ENCODE measurements around the gene PDE4D. TPM values are rescaled to one million over a fixed set of nuclear protein-coding genes. Genes with fewer than 3 reads are reported as not detected.

The PDE4D gene
- total RNA-seq, 1 donor = 19.9 TPM

DNA sequence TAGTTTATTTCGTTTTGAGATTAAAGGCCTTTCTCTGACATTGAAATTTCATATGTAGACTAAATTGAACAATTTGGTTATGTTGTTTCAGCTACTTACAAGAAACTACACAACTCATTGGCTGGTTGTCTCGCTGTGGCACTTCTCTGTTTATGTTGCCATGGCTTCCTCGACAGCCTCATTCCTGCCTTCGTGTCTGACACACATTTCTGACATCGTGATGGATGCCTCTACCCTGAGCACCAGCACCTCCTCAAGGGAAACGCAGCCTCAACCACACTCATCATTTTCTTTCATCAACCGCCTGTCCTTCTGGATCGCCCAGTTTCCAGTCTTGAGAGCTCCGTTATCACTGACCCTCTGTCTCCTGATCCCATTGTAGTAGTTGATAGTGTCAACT lies 562.8 kb downstream of the PDE4D start:
- Histone ChIP-seq H3K27me3 (ENCODE audit: insufficient read depth, low read length) (no peaks in the 10 kb centered on the region), H3K36me3 (ENCODE audit: insufficient read depth, low read length) (no peaks in the 10 kb centered on the region), H3K4me2 (ENCODE audit: insufficient read depth, low read length) (no peak overlapping the region), H3K4me3 (ENCODE audit: insufficient read depth, low read length) (no peak overlapping the region), H4K20me1 (ENCODE audit: insufficient read depth, low read length) (no peaks in the 10 kb centered on the region), H3K27ac (ENCODE audit: low read depth, low read length) (no peak overlapping the region), H3K79me2 (ENCODE audit: insufficient read depth, low read length) (no peaks in the 10 kb centered on the region), H3K9me3 (ENCODE audit: low read depth, low read length) (no peaks in the 10 kb centered on the region), H3K4me1 (ENCODE audit: insufficient read depth, low read length) (no peaks in the 10 kb centered on the region), H2AFZ (ENCODE audit: low read length) (no peak overlapping the region)
- DNase-seq (ENCODE audit: insufficient read length, low spot score, missing footprints) = no peak
- TF ChIP-seq, protein P1, sequence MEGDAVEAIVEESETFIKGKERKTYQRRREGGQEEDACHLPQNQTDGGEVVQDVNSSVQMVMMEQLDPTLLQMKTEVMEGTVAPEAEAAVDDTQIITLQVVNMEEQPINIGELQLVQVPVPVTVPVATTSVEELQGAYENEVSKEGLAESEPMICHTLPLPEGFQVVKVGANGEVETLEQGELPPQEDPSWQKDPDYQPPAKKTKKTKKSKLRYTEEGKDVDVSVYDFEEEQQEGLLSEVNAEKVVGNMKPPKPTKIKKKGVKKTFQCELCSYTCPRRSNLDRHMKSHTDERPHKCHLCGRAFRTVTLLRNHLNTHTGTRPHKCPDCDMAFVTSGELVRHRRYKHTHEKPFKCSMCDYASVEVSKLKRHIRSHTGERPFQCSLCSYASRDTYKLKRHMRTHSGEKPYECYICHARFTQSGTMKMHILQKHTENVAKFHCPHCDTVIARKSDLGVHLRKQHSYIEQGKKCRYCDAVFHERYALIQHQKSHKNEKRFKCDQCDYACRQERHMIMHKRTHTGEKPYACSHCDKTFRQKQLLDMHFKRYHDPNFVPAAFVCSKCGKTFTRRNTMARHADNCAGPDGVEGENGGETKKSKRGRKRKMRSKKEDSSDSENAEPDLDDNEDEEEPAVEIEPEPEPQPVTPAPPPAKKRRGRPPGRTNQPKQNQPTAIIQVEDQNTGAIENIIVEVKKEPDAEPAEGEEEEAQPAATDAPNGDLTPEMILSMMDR (IDR thresholded peaks at IDR 0.05; ENCODE audit: extremely low read depth, low read depth, low read length) = no peak

GRCh38 chr5:59328709-59329296 lies 564.7 kb downstream of the PDE4D start:
- no peak overlapping the region for H3K4me3 ChIP-seq (ENCODE audit: insufficient read depth, low read length)
- H3K36me3 ChIP-seq (ENCODE audit: insufficient read depth, low read length) = no peaks in the 10 kb centered on the region
- no peaks in the 10 kb centered on the region for H3K9me3 ChIP-seq (ENCODE audit: low read depth, low read length)
- no peaks in the 10 kb centered on the region for H3K27me3 ChIP-seq (ENCODE audit: insufficient read depth, low read length)
- H4K20me1 ChIP-seq (ENCODE audit: insufficient read depth, low read length) = no peaks in the 10 kb centered on the region
- H3K79me2 ChIP-seq (ENCODE audit: insufficient read depth, low read length) = no peaks in the 10 kb centered on the region
- DNase-seq (ENCODE audit: insufficient read length, low spot score, missing footprints) = no peak
- H3K4me2 ChIP-seq (ENCODE audit: insufficient read depth, low read length) = no peak overlapping the region
- H3K27ac ChIP-seq (ENCODE audit: low read depth, low read length) = no peak overlapping the region
- H2AFZ ChIP-seq (ENCODE audit: low read length) = no peak overlapping the region
- TF ChIP-seq, protein P1 (IDR thresholded peaks at IDR 0.05; ENCODE audit: extremely low read depth, low read depth, low read length) = no peak
- H3K4me1 ChIP-seq (ENCODE audit: insufficient read depth, low read length) = no peaks in the 10 kb centered on the region

- Histone ChIP-seq H3K27me3 (ENCODE audit: insufficient read depth, low read length) (no peaks in the 10 kb centered on the region), H3K4me2 (ENCODE audit: insufficient read depth, low read length) (no peak overlapping the region), H3K36me3 (ENCODE audit: insufficient read depth, low read length) (no peaks in the 10 kb centered on the region), H3K9me3 (ENCODE audit: low read depth, low read length) (no peaks in the 10 kb centered on the region), H3K79me2 (ENCODE audit: insufficient read depth, low read length) (no peaks in the 10 kb centered on the region), H2AFZ (ENCODE audit: low read length) (no peak overlapping the region), H4K20me1 (ENCODE audit: insufficient read depth, low read length) (no peaks in the 10 kb centered on the region), H3K4me1 (ENCODE audit: insufficient read depth, low read length) (no peaks in the 10 kb centered on the region), H3K27ac (ENCODE audit: low read depth, low read length) (no peak overlapping the region), H3K4me3 (ENCODE audit: insufficient read depth, low read length) (no peak overlapping the region)
- TF ChIP-seq, protein P1 (IDR thresholded peaks at IDR 0.05; ENCODE audit: extremely low read depth, low read depth, low read length) = no peak
- no peak for DNase-seq (ENCODE audit: insufficient read length, low spot score, missing footprints)
Observed at GRCh38 chr5:59327191-59327980, 566.1 kb downstream of the PDE4D start.

DNA sequence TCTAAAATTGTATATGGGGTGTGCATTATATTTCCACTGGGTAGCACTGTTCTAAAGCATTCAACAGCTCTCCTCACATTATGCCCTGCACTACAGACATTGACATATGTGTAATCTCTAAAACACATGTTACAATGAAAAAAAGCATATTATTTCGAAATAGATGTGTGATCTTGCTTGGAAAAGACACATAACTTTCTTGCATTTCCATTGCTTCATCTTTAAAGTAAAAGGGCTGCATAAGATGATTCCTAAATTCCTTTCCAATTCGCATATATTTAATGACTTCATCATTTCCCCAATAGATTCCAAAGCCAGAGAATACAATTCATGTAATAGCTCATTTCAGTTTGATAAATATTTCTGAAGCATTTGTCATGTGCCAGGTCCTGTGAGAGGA lies 566.9 kb downstream of the PDE4D start:
- no peaks in the 10 kb centered on the region for H3K9me3 ChIP-seq (ENCODE audit: low read depth, low read length)
- no peaks in the 10 kb centered on the region for H3K27me3 ChIP-seq (ENCODE audit: insufficient read depth, low read length)
- no peak for DNase-seq (ENCODE audit: insufficient read length, low spot score, missing footprints)
- no peak overlapping the region for H3K4me3 ChIP-seq (ENCODE audit: insufficient read depth, low read length)
- H3K79me2 ChIP-seq (ENCODE audit: insufficient read depth, low read length) = no peaks in the 10 kb centered on the region
- H3K4me2 ChIP-seq (ENCODE audit: insufficient read depth, low read length) = no peak overlapping the region
- no peaks in the 10 kb centered on the region for H4K20me1 ChIP-seq (ENCODE audit: insufficient read depth, low read length)
- no peak overlapping the region for H3K27ac ChIP-seq (ENCODE audit: low read depth, low read length)
- H3K4me1 ChIP-seq (ENCODE audit: insufficient read depth, low read length) = no peaks in the 10 kb centered on the region
- H2AFZ ChIP-seq (ENCODE audit: low read length) = no peak overlapping the region
- TF ChIP-seq, protein P1 (IDR thresholded peaks at IDR 0.05; ENCODE audit: extremely low read depth, low read depth, low read length) = no peak
- H3K36me3 ChIP-seq (ENCODE audit: insufficient read depth, low read length) = no peaks in the 10 kb centered on the region

Measured in osteoblast (primary cell).